H1 (cell line): ENCODE results near the gene LHFPL6. TPM values are rescaled to one million over a fixed set of nuclear protein-coding genes. Genes with fewer than 3 reads are reported as not detected.

Experiments used
- CTCF ChIA-PET: fragments of 300-600 bp; sonication (Branson Sonifier 250); formaldehyde crosslinking; loops from one replicate; lab custom pipeline; 2021; ENCODE audit not compliant: partially characterized antibody; lab: Charles Lee
- POLR2A ChIA-PET: fragments of 300-600 bp; sonication (Branson Sonifier 250); formaldehyde crosslinking; loops from one replicate; lab custom pipeline; 2021; ENCODE audit warnings: inconsistent platforms; ENCODE audit not compliant: partially characterized antibody; lab: Charles Lee
- DNase-seq, 2 experiments: peaks; one replicate each; pipeline versions ENCODE4 v3.0.0 to v3.0.0-alpha.2; 2010 to 2022; ENCODE audit warnings: low spot score in 2 of 2, low read depth in 1 of 2, mixed read lengths in 1 of 2
- FAIRE-seq: peaks from 2 replicates; lab custom pipeline; 2011; peaks lifted over from hg19 to GRCh38; lab: Jason Lieb, UNC
- H2AFZ ChIP-seq: 2 replicates; pipeline ENCODE4 v1.8.1; 2012; ENCODE audit warnings: low read length, inconsistent platforms
- H2AK5ac ChIP-seq: 2 replicates; pipeline ENCODE4 v1.6.1; 2013; ENCODE audit warnings: low read depth, low read length
- H2BK120ac ChIP-seq: replicated peaks from 2 replicates; pipeline ENCODE3; 2013; ENCODE audit warnings: low read depth, low read length, inconsistent platforms
- H2BK12ac ChIP-seq: 2 replicates; pipeline ENCODE4 v1.6.1; 2013; ENCODE audit warnings: low read depth, low read length
- H2BK15ac ChIP-seq: 2 replicates; pipeline ENCODE4 v1.6.1; 2013; ENCODE audit warnings: low read length
- H2BK20ac ChIP-seq: 2 replicates; pipeline ENCODE4 v1.6.1; 2013; ENCODE audit warnings: low read length
- H2BK5ac ChIP-seq: 2 replicates; pipeline ENCODE4 v1.6.1; 2013; ENCODE audit warnings: low read depth, low read length
- H3K14ac ChIP-seq: 2 replicates; pipeline ENCODE4 v1.6.1; 2013; ENCODE audit warnings: inconsistent platforms; ENCODE audit not compliant: insufficient read length
- H3K18ac ChIP-seq: 2 replicates; pipeline ENCODE4 v1.6.1; 2013; ENCODE audit warnings: low read length; ENCODE audit errors: extremely low read depth
- H3K23ac ChIP-seq: 2 replicates; pipeline ENCODE4 v1.6.1; 2013; ENCODE audit warnings: inconsistent platforms; ENCODE audit not compliant: insufficient read length
- H3K23me2 ChIP-seq: 2 replicates; pipeline ENCODE4 v1.6.1; 2013; ENCODE audit warnings: low read depth, low read length
- H3K27ac ChIP-seq: 2 replicates; pipeline ENCODE4 v1.6.1; 2011; ENCODE audit warnings: low read depth, low read length, inconsistent platforms
- H3K27me3 ChIP-seq, 4 experiments: replicated peaks in 1 of 4; 1 replicate in 1 of 4; 2 replicates in 3 of 4; pipeline versions ENCODE4 v1.6.1 to v1.8.1; 2011 to 2013; ENCODE audit warnings: low read length in 3 of 4, mild to moderate bottlenecking in 3 of 4, inconsistent platforms in 2 of 4, mixed read lengths in 2 of 4, moderate library complexity in 1 of 4; ENCODE audit not compliant: control insufficient read depth in 3 of 4, insufficient read depth in 3 of 4; ENCODE audit errors: extremely low read depth in 1 of 4
- H3K36me3 ChIP-seq, 4 experiments: 2 replicates each; pipeline versions ENCODE4 v1.6.1 to v1.8.1; 2011 to 2013; ENCODE audit warnings: mild to moderate bottlenecking in 4 of 4, low read length in 3 of 4, moderate library complexity in 2 of 4, control low read depth in 1 of 4, inconsistent platforms in 1 of 4; ENCODE audit not compliant: insufficient read depth in 4 of 4, control insufficient read depth in 2 of 4
- H3K4ac ChIP-seq: replicated peaks from 2 replicates; pipeline ENCODE3; 2013; ENCODE audit warnings: low read length, low read depth, mixed read lengths, inconsistent platforms; ENCODE audit not compliant: insufficient read length
- H3K4me1 ChIP-seq, 4 experiments: replicated peaks in 1 of 4; 1 replicate in 1 of 4; 2 replicates in 3 of 4; pipeline versions ENCODE4 v1.6.1 to v1.8.1; 2011 to 2013; ENCODE audit warnings: low read length in 3 of 4, inconsistent platforms in 2 of 4, mixed read lengths in 1 of 4; ENCODE audit not compliant: insufficient read depth in 4 of 4, control insufficient read depth in 3 of 4
- H3K4me2 ChIP-seq, 2 experiments: 2 replicates each; pipeline versions ENCODE4 v1.6.1 to v1.8.1; 2011 to 2013; ENCODE audit warnings: low read depth in 2 of 2, low read length in 2 of 2, control low read depth in 1 of 2, inconsistent platforms in 1 of 2, mild to moderate bottlenecking in 1 of 2; ENCODE audit not compliant: insufficient read depth in 1 of 2
- H3K4me3 ChIP-seq, 4 experiments: fragments of 200-600, 300-600 bp in 1 of 4; sonication (generic), shearing (Covaris generic), sonication (Bioruptor Twin) in 1 of 4; 2 replicates each; pipeline versions ENCODE4 v1.5.1 to v1.8.1; 2011 to 2016; ENCODE audit warnings: low read length in 4 of 4, low read depth in 3 of 4, control low read depth in 2 of 4, inconsistent platforms in 2 of 4, mild to moderate bottlenecking in 2 of 4, mixed read lengths in 1 of 4, moderate library complexity in 1 of 4; ENCODE audit not compliant: insufficient read depth in 2 of 4; ENCODE audit errors: extremely low read depth in 1 of 4
- H3K56ac ChIP-seq: replicated peaks from 2 replicates; pipeline ENCODE3; 2013; ENCODE audit warnings: low read depth, mild to moderate bottlenecking, mixed read lengths, low read length, inconsistent platforms; ENCODE audit not compliant: insufficient read length
- H3K79me1 ChIP-seq: 2 replicates; pipeline ENCODE4 v1.6.1; 2013; ENCODE audit warnings: low read depth, low read length, control low read depth
- H3K79me2 ChIP-seq, 2 experiments: 2 replicates each; pipeline versions ENCODE4 v1.6.1 to v1.8.1; 2012 to 2013; ENCODE audit warnings: low read length in 2 of 2, mild to moderate bottlenecking in 2 of 2, inconsistent platforms in 1 of 2; ENCODE audit not compliant: insufficient read depth in 2 of 2, control insufficient read depth in 1 of 2
- H3K9ac ChIP-seq, 4 experiments: replicated peaks in 1 of 4; 1 replicate in 1 of 4; 2 replicates in 3 of 4; pipeline versions ENCODE4 v1.6.1 to v1.8.1; 2011 to 2013; ENCODE audit warnings: low read depth in 3 of 4, low read length in 3 of 4, control low read depth in 2 of 4, mild to moderate bottlenecking in 2 of 4, moderate library complexity in 2 of 4, inconsistent platforms in 1 of 4; ENCODE audit errors: extremely low read depth in 1 of 4
- H3K9me3 ChIP-seq, 2 experiments: 2 replicates each; pipeline versions ENCODE4 v1.6.1 to v1.8.1; 2012 to 2013; ENCODE audit warnings: mild to moderate bottlenecking in 2 of 2, moderate library complexity in 2 of 2, control low read depth in 1 of 2, inconsistent platforms in 1 of 2, low read depth in 1 of 2, low read length in 1 of 2, mixed read lengths in 1 of 2; ENCODE audit not compliant: insufficient read depth in 2 of 2
- H4K20me1 ChIP-seq, 2 experiments: replicated peaks in 1 of 2; 2 replicates each; pipeline versions ENCODE3 to v1.8.1; 2011 to 2013; ENCODE audit warnings: inconsistent platforms in 2 of 2, low read length in 2 of 2, mild to moderate bottlenecking in 1 of 2; ENCODE audit not compliant: insufficient read depth in 2 of 2, control insufficient read depth in 1 of 2
- H4K5ac ChIP-seq: 2 replicates; pipeline ENCODE4 v1.6.1; 2013; ENCODE audit warnings: low read length, low read depth, mixed read lengths, inconsistent platforms; ENCODE audit not compliant: insufficient read length
- H4K8ac ChIP-seq: 2 replicates; pipeline ENCODE4 v1.8.0; 2013; ENCODE audit warnings: mild to moderate bottlenecking, moderate library complexity, low read length, inconsistent platforms; ENCODE audit not compliant: insufficient read depth; ENCODE audit errors: extremely low read depth
- H4K91ac ChIP-seq: replicated peaks from 2 replicates; pipeline ENCODE3; 2013; ENCODE audit warnings: low read length, mixed read lengths, inconsistent platforms; ENCODE audit not compliant: insufficient read length
- ASH2L ChIP-seq: fragments of 200-600, 300-600 bp; sonication (generic); IDR thresholded peaks from one replicate; pipeline ENCODE4 v1.7.1; 2017; ENCODE audit warnings: low read length
- CTBP2 ChIP-seq: IDR thresholded peaks from 2 replicates; pipeline ENCODE4 v1.7.0; 2011; ENCODE audit warnings: borderline replicate concordance, mild to moderate bottlenecking, moderate library complexity, mixed read lengths, low read length; ENCODE audit not compliant: insufficient read depth, insufficient read length
- EGR1 ChIP-seq: IDR thresholded peaks from 2 replicates; pipeline ENCODE4 v1.6.1; 2011; ENCODE audit warnings: low read depth, low read length, borderline replicate concordance
- JUND ChIP-seq: IDR thresholded peaks from 2 replicates; pipeline ENCODE4 v1.6.1; 2011; ENCODE audit warnings: mild to moderate bottlenecking, improper control_type of control experiment, low read length
- MAFK ChIP-seq: IDR thresholded peaks from 2 replicates; pipeline ENCODE4 v1.6.1; 2012; ENCODE audit warnings: low read depth, mild to moderate bottlenecking, improper control_type of control experiment, low read length
- MAX ChIP-seq: IDR thresholded peaks from 2 replicates; pipeline ENCODE4 v1.6.1; 2012; ENCODE audit warnings: inconsistent platforms
- POLR2AphosphoS5 ChIP-seq: IDR thresholded peaks from 2 replicates; pipeline ENCODE4 v1.6.1; 2011; ENCODE audit warnings: low read depth, low read length
- RFX5 ChIP-seq: IDR thresholded peaks from 2 replicates; pipeline ENCODE4 v1.6.1; 2011; ENCODE audit warnings: low read depth, low read length, improper control_type of control experiment, borderline replicate concordance
- RNF2 ChIP-seq: fragments of 200-900, 300-1000 bp; sonication (generic); IDR thresholded peaks from 2 replicates; pipeline ENCODE4 v1.7.1; 2016; ENCODE audit warnings: borderline replicate concordance, low read depth, mild to moderate bottlenecking, antibody characterized with exemption, low read length; ENCODE audit not compliant: poor library complexity, severe bottlenecking; ENCODE audit errors: missing control alignments
- SP4 ChIP-seq: IDR thresholded peaks from 2 replicates; pipeline ENCODE4 v1.6.1; 2012; ENCODE audit warnings: low read length, inconsistent platforms
- TCF12 ChIP-seq: IDR thresholded peaks from 2 replicates; pipeline ENCODE4 v1.6.1; 2011; ENCODE audit warnings: low read depth, mild to moderate bottlenecking, low read length
- USF2 ChIP-seq: IDR thresholded peaks from 2 replicates; pipeline ENCODE4 v1.6.1; 2011; ENCODE audit warnings: low read length, improper control_type of control experiment
- whole genome bisulfite sequencing, 2 experiments: shearing (Covaris generic) in 1 of 2; methylation state at CpG; one replicate each; pipeline versions ENCODE4 v1.1.6 to v1.1.7; 2013 to 2015; ENCODE audit warnings: low lambda C conversion rate in 2 of 2, mixed read lengths in 2 of 2, inconsistent platforms in 1 of 2, low coverage in 1 of 2, missing lambda C conversion rate in 1 of 2; ENCODE audit not compliant: insufficient replicate concordance in 2 of 2, insufficient coverage in 1 of 2, insufficient read length in 1 of 2; ENCODE audit errors: extremely low coverage in 1 of 2, missing lambda C conversion rate in 1 of 2; 5-methylcytosine and 5-hydroxymethylcytosine counted together
- polyA plus RNA-seq, 7 experiments: library from polyadenylated mRNA; depleted of rRNA in 3 of 7; stranded (reverse) in 5 of 7; unstranded in 2 of 7; fragments of >200 nt in 5 of 7; fragments of 200-250 nt in 2 of 7; gene quantifications; 1 replicate in 5 of 7; 2 replicates in 1 of 7; 4 replicates in 1 of 7; pipeline versions ENCODE4 v1.2.1 to v1.2.3, GENCODE V29; 2011 to 2013; ENCODE audit warnings: missing spikeins in 2 of 7, mixed read lengths in 2 of 7
- total RNA-seq: library from RNA; stranded (reverse); fragmentation: NEBNext Ultra II Directional; extraction: Animal tissue kit (Norgen Biotek cat#: 25700); gene quantifications from 2 replicates; pipeline ENCODE4 v1.2.1, GENCODE V29; 2021

LHFPL6 gene
- total and polyA plus RNA-seq, 2 of the 8 experiments (the other 6 are each of a cell fraction or from before 2014, with no cell fraction given), result 7.6 to 17.0 TPM

GRCh38 chr13:39455521-39456175 is 147.3 kb downstream of the LHFPL6 start:
- H3K23me2 ChIP-seq, result peaks cover 2% of the 10 kb centered on the region; the same call in 1 of the 2 replicates
- no peaks in the 10 kb centered on the region for H3K79me2 ChIP-seq
- FAIRE-seq (no peak), DNase-seq (no peak)
- no peak overlapping the region for H3K23ac ChIP-seq
- peaks cover 0 to 8% (median 4%) of the 10 kb centered on the region in 4 experiments; a peak in 3 of 7 replicates for H3K4me1 ChIP-seq
- no peak overlapping the region for H3K14ac ChIP-seq
- POLR2A ChIA-PET, result no interaction called here
- H3K18ac ChIP-seq, result no peak overlapping the region
- 69% methylated on average over 4 of the region's 4 CpGs; no CpG with 5 or more reads in 1 of the 2 experiments for WGBS, 2 experiments
- H2BK120ac ChIP-seq, result no peak overlapping the region
- H4K8ac ChIP-seq, result no peak overlapping the region
- H3K4me2 ChIP-seq, result no peak overlapping the region
- H2BK12ac ChIP-seq, result no peak overlapping the region
- H2AK5ac ChIP-seq, result no peak overlapping the region
- no peak overlapping the region for H4K91ac ChIP-seq
- H3K4ac ChIP-seq, result no peak overlapping the region
- peaks cover 0 to 4% of the 10 kb centered on the region in 2 experiments; a peak in 1 of 4 replicates for H3K9me3 ChIP-seq
- H4K5ac ChIP-seq, result no peak overlapping the region
- H3K27ac ChIP-seq, result no peak overlapping the region
- H2BK15ac ChIP-seq, result no peak overlapping the region
- no peaks in the 10 kb centered on the region for H3K36me3 ChIP-seq
- H4K20me1 ChIP-seq, result no peaks in the 10 kb centered on the region
- no peak overlapping the region for H2AFZ ChIP-seq
- no peak overlapping the region for H2BK5ac ChIP-seq
- no peak overlapping the region for H3K4me3 ChIP-seq
- peak overlapping the region in 1 of 4 experiments; percentile 34; a peak in 2 of 7 replicates for H3K9ac ChIP-seq
- no peaks in the 10 kb centered on the region for H3K79me1 ChIP-seq
- no peak overlapping the region for H2BK20ac ChIP-seq
- H3K56ac ChIP-seq, result no peak overlapping the region
- CTCF ChIA-PET, result no interaction called here
- no peaks in the 10 kb centered on the region for H3K27me3 ChIP-seq
- TF ChIP-seq ASH2L (no peak), RFX5 (no peak), MAFK (no peak), POLR2AphosphoS5 (no peak), EGR1 (no peak), MAX (no peak), USF2 (no peak), JUND (no peak), CTBP2 (no peak), TCF12 (no peak), SP4 (no peak), RNF2 (no peak)
